HG02610 (cell line): ENCODE measurements around the gene PILRA.
A peak's percentile ranks its signal among the peaks of the same experiment; 100 is the strongest.

Experiments used
- ATAC-seq: cut with Tn5 transposase; IDR thresholded peaks from one replicate; pipeline ENCODE4 v1.9.1; 2021; ENCODE audit warnings: mild to moderate bottlenecking, moderate library complexity; ENCODE audit not compliant: unreplicated experiment

PILRA gene

GRCh38 chr7:100406767-100407166 is 33.5 kb downstream of the PILRA start:
- ATAC-seq = no peak

- no peak for ATAC-seq
These were observed 34.2 kb downstream of the PILRA start for GRCh38 chr7:100407285-100408180.

- no peak for ATAC-seq
These were observed 37.8 kb downstream of the PILRA start for GRCh38 chr7:100411101-100411500.

GRCh38 chr7:100413346-100413745 is 40.1 kb downstream of the PILRA start:
- ATAC-seq = no peak

- no peak for ATAC-seq
These were observed 40.6 kb downstream of the PILRA start for GRCh38 chr7:100413889-100414288.

GRCh38 chr7:100415448-100415847 is 42.2 kb downstream of the PILRA start:
- ATAC-seq = no peak

- ATAC-seq = no peak
These were observed 45.8 kb downstream of the PILRA start for GRCh38 chr7:100418930-100419659.

GRCh38 chr7:100419660-100420226 is 46.5 kb downstream of the PILRA start:
- ATAC-seq = no peak

- no peak for ATAC-seq
These were observed 50.0 kb downstream of the PILRA start for GRCh38 chr7:100423315-100423714.

GRCh38 chr7:100425347-100425746 is 52.1 kb downstream of the PILRA start:
- no peak for ATAC-seq

GRCh38 chr7:100426516-100426915 is 53.2 kb downstream of the PILRA start:
- ATAC-seq = no peak

- no peak for ATAC-seq
These were observed 54.5 kb downstream of the PILRA start for GRCh38 chr7:100427762-100428198.

GRCh38 chr7:100428199-100428966 is 55.1 kb downstream of the PILRA start, which contains the start of gene ZCWPW1:
TSS of gene ZCWPW1 (minus strand) at chr7:100428703. CDS start at chr7:100420649, 8,054 bp downstream.
- ATAC-seq = peak; percentile 47

- ATAC-seq = peak; percentile 52
These were observed 55.8 kb downstream of the PILRA start for GRCh38 chr7:100428967-100429636.

GRCh38 chr7:100429637-100430492 is 56.6 kb downstream of the PILRA start, which contains the start of gene MEPCE:
TSS of gene MEPCE (plus strand) at chr7:100429831. CDS start at chr7:100430019, 188 bp downstream.
- ATAC-seq = peak; percentile 36

GRCh38 chr7:100430493-100431285 is 57.4 kb downstream of the PILRA start:
- no peak for ATAC-seq

GRCh38 chr7:100431286-100431735 is 58.0 kb downstream of the PILRA start:
- ATAC-seq = no peak

- ATAC-seq = no peak
These were observed 58.8 kb downstream of the PILRA start for GRCh38 chr7:100432053-100432452.
